Dermis microvascular lymphatic vessel endothelial cell (primary cell): Measurements from ENCODE around the gene OCIAD1. TPM values are rescaled to one million over a fixed set of nuclear protein-coding genes. Genes with fewer than 3 reads are reported as not detected.
"Not testable (repeated sequence)": the region's sequence is repeated elsewhere in the genome, so short reads cannot be mapped to it uniquely, and the experiment has no call there.

Experiments used
- DNase-seq, 2 donors: peaks; one replicate each; pipeline versions ENCODE4 v3.0.0 to v3.0.0-alpha.2; 2010; ENCODE audit warnings: low read depth in 2 of 2
- total RNA-seq: library from RNA; depleted of rRNA; stranded (reverse); fragments of >200 nt; gene quantifications from 2 replicates; pipeline ENCODE4 v1.2.1, GENCODE V29; 2014

The OCIAD1 gene
- 51.5 and 60.3 TPM in 2 replicates for total RNA-seq

- DNase-seq = peak; percentile 99 to 100
Observed at GRCh38 chr4:48830706-48831531, at the start of gene OCIAD1. OCIAD1 (plus strand) TSS chr4:48831088; CDS start chr4:48832625, 1,537 bp downstream.

- DNase-seq = no peak
Observed at GRCh38 chr4:48781968-48782367, 48.9 kb upstream of the OCIAD1 start.

GRCh38 chr4:48785302-48785701 lies 45.6 kb upstream of the OCIAD1 start:
- DNase-seq = no peak

- no peak for DNase-seq
Observed at GRCh38 chr4:48786549-48786948, 44.3 kb upstream of the OCIAD1 start.

GRCh38 chr4:48787056-48787455 lies 43.8 kb upstream of the OCIAD1 start:
- DNase-seq = no peak

GRCh38 chr4:48790561-48790960 lies 40.3 kb upstream of the OCIAD1 start:
- DNase-seq = no peak

- no peak for DNase-seq
Observed at GRCh38 chr4:48791313-48791712, 39.6 kb upstream of the OCIAD1 start.

GRCh38 chr4:48792348-48793006 lies 38.4 kb upstream of the OCIAD1 start:
- no peak for DNase-seq

GRCh38 chr4:48795108-48795507 lies 35.8 kb upstream of the OCIAD1 start:
- no peak for DNase-seq

GRCh38 chr4:48796191-48796926 lies 34.5 kb upstream of the OCIAD1 start:
- no peak for DNase-seq

GRCh38 chr4:48796927-48797679 lies 33.8 kb upstream of the OCIAD1 start:
- no peak for DNase-seq

GRCh38 chr4:48798117-48798516 lies 32.8 kb upstream of the OCIAD1 start:
- DNase-seq = no peak

GRCh38 chr4:48799157-48799556 lies 31.7 kb upstream of the OCIAD1 start:
- DNase-seq = peak in 1 of 2 donors; percentile 9

- not testable (repeated sequence) for DNase-seq
Observed at GRCh38 chr4:48800155-48800554, 30.7 kb upstream of the OCIAD1 start.

- DNase-seq = peak in 1 of 2 donors; percentile 18
Observed at GRCh38 chr4:48801016-48801715, 29.7 kb upstream of the OCIAD1 start.

- peak; percentile 42 to 63 for DNase-seq
Observed at GRCh38 chr4:48804584-48805301, 26.1 kb upstream of the OCIAD1 start.

- DNase-seq = no peak
Observed at GRCh38 chr4:48812866-48813265, 18.0 kb upstream of the OCIAD1 start.

- DNase-seq = no peak
Observed at GRCh38 chr4:48813964-48814363, 16.9 kb upstream of the OCIAD1 start.

GRCh38 chr4:48815483-48815882 lies 15.4 kb upstream of the OCIAD1 start:
- DNase-seq = no peak

GRCh38 chr4:48816297-48816696 lies 14.6 kb upstream of the OCIAD1 start:
- not testable (repeated sequence) for DNase-seq
